Measurements from ENCODE around the gene C2orf68.
A peak's percentile ranks its signal among the peaks of the same experiment; 100 is the strongest.
"Not testable (repeated sequence)": the region's sequence is repeated elsewhere in the genome, so short reads cannot be mapped to it uniquely, and the experiment has no call there.

The C2orf68 gene

DNA sequence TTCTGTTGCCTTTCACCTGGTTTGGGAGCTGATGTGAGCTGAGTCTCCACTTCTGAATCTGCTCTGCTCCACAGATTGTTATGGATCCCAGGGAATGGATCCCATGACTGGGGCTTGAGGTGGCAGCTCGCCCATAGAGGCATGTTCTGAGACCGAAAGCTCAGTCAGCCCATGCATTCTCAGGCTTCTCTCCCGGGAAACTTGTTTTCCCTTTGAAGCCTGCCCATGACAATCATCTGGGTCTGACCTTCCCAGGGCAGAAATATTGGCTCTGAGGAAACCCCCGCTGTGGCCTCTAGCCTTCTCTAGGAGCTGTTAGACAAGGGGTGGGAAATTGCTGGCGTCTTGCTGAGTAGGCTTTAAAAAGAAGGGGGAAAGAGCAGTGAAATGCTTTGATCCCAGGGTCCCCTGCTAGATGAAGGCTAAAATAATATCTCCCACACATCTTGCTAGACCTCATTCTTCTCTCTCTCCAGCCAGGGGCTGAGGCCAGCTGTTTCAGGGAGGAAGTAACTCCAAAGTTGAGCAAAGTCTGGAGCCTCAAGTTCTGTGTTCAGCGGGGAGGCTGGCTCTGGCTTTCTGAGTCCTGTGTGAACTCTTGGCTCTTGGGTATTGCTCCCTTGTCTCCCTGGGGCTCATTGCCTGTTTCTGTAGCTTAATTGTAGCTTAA lies 32.5 kb downstream of the C2orf68 start:
- DNase-seq = no peak

DNA sequence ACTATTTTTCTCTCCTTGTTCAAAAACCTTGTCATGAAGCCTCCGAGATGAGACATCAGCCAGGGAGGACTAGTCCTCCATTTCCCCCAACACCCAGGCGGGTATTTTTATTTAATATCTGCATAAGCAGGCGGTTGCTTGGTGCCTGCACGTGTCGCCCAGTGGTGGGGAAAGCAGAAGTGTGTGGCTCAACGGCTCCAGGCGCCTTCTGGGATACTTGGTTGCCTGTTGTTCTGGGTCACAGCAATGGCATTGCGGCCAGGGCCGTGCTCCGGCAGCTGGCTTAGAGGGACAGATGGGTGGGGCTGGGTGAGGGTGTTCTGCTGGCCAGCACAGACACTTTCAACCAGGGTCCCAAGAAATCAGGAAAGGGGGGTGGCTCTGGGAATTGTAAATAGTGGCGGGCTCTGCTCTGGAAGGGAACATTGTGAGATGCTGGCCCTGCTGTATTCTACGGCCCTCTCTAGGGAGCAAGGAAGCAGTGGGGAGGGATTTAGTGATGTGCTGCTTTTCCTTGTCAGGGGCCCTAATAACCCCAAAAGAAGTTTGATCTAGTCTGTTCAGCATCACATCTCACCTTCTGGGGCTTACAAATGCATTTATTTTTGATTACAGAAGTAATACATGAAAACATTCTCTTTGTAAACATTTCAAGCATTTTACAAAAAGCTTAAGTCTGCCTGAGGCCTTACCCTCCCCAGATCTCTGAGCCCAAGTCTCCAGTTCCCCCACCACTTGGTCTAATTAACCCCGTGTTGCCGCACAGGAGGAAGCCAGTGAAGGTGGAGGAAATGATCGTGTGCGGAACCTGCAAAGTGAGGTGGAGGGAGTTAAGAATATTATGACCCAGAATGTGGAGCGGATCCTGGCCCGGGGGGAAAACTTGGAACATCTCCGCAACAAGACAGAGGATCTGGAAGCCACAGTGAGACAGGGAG lies 33.4 kb downstream of the C2orf68 start:
- no peak for DNase-seq

DNA sequence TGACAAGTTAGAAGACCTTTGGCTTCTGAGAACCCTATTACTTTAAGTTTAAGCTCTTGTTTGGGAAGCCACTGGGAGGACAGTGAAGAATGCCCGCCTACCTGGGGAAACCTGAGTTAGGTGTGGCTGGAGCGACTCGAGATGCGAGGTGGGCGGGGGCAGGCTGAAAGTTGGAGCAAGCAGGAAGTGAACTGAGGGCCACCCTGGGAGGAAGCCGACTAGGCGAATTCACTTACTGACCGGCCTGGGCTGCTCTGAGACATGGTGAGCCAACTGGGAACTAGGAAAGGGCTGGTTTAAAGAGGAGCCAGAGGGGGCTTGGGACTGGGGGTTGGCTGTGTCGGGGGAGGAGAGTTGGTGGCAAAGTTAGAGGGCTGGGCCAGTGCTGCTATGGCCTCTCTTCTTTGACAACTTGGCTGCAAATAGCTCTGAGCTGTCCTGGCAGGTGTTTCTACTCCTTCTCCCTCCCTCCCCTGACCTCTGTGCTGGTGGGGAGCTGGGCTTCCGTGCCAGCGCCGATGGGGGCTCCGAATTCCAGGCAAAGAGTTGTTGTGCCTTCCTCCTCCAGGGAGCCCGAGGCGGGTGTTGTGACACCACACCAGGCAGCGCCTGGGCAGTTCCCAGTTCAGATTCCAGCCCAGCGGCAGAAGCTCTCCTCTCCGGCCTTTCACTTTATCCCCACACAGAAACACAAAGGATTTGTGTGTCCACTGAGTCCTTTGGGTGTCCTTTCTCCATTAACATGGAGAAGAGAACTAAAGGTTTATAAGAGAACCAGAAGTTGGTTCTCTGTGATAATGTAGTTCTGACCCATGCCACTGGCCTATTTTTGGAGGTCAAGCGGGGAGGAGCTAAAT lies 34.3 kb downstream of the C2orf68 start, which contains the start of gene VAMP8:
Gene VAMP8 (plus strand): TSS at position 201 of the 857 bp plus-strand sequence. CDS start 61 bp downstream, at position 262.
- DNase-seq = peak; percentile 57

DNA sequence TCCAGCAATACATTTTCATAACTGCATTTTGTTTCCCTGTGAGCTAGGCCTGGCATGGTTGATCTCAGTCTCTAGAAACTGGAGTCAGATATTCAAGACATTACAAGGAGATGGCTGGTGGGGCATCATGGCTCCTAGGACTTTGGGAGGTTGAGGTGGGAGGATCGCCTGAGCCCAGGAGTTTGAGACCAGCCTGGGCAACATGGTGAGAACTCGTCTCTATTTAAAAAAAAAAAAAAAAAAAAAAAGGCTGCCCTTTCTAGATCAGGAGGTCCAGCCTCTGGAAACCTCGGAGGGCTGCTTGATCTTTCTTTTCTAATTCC lies 34.8 kb downstream of the C2orf68 start:
- DNase-seq = no peak

DNA sequence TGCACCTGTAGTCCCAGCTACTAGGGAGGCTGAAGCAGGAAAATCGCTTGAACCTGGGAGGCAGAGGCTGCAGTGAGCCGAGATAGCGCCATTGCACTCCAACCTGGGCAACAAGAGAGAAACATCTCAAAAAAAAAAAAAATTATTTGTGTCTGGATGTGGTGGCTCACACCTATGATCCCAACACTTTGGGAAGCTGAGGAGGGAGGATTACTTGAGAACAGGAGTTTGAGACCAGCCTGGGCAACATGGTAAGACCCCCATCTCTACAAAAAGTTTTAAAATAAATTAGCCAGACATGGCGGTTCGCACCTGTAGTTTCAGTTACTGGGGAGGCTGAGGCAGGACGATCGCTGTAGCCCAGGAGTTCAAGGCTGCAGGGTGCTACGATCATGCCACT lies 36.1 kb downstream of the C2orf68 start:
- DNase-seq = no peak

DNA sequence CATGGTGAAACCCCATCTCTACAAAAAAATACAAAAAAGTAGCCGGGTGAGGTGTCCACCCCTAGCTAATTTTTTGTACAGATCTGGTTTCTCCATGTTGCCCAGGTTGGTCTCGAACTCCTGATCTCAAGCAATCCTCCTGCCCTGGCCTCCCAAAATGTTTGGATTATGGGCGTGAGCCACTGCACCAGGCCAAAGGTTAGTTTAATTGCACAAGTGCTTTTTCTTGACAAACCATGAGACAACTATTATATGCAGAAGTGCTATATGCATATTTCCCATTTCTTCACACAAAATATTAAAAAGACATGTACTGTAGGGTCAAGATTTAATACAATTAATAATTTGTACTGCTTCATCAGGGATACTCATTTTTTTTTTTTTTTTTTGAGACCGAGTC lies 45.6 kb downstream of the C2orf68 start:
- DNase-seq = no peak

DNA sequence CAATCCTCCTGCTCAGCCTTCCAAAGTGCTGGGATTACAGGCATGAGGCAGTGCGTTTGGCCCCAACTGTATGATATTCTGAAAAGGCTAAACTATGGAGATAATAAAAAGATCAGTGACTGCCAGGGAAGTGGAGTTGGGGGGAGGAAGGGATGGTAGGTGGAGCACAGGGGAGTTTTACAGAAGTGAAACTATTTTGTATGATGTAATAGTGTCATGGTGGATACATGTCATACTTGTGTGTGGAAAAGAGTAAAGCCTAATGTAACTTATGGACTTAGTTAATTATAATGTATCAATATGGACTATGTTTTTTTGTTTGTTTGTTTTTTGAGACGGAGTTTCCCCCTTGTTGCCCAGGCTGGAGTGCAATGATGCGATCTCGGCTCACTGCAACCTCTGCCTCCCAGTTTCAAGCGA lies 47.7 kb downstream of the C2orf68 start:
- DNase-seq = no peak

DNA sequence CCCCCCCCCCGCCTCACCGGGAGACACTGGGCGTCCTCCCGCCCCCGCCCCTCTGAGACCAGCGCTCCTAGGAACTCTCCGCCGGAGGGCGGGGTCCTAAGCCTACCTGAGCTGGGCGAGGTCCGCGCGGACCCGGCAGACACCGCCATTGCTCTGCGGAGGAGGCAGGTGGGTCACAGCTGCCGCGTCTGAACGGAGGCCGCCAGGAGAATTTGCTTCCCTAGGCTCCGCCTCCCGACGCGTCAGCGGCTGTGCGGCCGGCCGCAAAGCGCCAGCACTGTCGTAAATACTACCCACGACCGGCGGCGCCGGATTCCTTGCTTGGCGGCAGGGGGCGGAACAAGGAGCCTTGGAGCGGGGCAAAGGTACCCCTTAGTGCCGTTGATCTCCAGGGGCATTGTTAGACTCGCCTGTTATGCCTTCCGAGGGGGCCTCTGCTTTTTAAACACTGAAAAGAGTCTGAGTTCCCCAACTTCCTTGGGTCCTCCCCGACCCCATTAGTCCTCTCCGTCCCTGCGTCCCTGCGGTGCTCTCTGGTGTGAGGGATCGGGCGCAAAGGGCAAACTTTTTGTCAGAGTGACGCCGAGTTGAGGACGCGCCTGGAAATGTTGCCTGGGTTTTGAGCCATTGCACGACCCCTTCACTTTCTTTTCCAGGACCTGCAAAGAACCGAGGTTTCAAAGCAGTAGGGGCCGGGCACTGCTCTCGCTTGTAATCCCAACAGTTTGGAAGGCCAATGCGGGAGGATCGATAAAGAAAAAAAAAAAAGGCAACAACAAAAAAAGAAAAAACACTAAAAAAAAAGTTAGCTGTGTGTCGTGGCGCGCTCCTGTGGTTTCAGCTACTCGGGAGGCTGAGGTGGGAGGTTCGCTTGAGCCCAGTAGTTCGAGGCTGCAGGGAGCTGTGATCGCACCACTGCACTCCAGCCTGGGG lies 50.3 kb downstream of the C2orf68 start, which contains the start of gene GGCX:
Gene GGCX (minus strand): TSS at position 214 of the 933 bp plus-strand sequence. CDS start 65 bp downstream, at position 149.
- DNase-seq = peak; percentile 90

DNA sequence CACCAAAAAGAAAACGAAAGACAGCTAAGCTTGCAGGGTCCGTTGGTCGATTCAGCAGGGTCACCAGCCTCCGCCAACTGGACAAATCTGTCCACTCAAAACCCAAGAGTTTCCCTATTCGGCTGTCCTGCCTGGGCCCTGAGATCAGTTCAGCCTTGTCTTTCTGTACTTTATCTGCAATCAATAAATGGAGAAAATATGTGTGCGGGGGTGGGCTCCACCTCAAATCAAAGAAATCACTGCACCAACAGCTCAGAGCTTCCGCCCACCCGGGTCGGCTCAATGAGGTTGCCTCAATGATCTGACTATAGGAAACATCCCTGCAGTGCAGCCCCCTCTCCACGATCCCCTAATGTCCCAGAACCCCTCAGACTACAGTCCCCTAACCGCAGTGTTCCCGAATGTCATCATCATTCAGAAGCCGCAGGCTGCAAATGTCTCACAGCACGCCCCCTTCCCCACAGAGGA lies 51.0 kb downstream of the C2orf68 start:
- no peak for DNase-seq

DNA sequence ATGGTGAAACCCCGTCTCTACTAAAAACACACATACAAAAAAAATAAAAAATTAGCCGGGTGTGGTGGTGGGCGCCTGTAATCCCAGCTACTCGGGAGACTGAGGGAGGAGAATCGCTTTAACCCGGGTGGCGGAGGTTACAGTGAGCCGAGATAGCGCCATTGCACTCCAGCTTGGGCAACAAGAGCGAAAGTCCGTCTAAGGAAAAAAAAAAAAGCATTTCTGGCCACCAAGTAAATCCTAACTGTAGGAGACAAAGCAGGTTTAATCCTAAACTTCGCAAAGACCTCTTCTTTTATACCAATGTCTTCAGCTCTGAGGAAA lies 51.5 kb downstream of the C2orf68 start:
- not testable (repeated sequence) for DNase-seq

DNA sequence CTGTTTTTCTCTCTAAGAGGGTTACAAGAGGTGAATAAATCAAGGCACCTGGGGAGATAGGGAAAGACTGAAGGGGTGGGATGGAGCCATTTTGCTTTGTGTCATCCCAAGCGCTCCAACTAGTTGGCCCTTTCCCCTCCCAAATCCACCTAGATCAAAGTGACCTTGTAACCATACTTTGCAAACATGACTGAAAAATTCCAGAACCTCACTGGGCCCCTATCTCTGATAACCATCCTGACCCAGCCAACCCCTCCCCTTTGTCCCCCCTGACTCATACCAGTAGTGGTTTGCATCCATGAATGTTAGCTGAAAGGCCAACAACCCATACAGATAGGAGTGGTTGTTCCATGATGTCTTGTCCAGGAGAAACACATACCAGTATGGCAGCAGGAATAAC lies 53.7 kb downstream of the C2orf68 start:
- no peak for DNase-seq

DNA sequence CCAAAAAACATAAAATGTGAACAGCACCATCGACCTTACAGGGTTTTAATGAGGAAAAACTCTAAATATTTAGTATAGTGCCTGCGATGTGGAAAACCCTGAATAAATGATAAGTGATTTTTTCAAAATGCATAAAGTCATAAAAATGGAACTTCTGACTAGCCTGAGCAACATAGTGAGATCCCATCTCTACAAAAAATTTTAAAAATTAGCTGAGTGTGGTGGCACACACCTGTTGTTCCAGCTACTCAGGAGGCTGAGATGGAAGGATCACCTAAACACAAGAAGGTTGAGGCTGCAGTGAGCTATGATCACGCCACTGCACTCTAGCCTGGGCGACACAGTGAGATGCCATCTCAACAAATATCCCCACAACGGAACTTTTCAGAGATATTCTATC lies 54.7 kb downstream of the C2orf68 start:
- no peak for DNase-seq

All from T-helper 9 cell (primary cell).